ENCODE data around the gene GPN1.

DNA sequence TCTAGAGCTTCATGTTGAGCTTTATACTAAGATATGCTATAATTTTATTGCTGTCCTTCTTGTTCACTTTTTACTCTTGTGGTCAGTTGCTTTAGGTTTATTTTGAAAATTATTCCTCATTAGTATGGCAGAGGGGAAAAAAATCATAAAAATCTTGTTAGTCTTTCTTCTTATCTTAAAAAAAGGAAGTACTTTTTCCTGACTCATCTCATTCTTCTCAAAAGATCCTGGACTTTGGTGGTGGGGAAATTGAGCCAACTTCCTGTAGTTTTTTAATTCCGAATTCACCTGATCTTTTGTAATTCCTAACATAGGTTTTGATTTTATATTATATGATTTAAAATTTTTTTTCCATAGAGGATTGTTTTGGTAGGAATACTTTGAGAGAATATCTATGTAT lies 38.6 kb downstream of the GPN1 start:
- no peak for TF ChIP-seq EP300 (IDR thresholded peaks at IDR 0.05)
- TF ChIP-seq, protein P1, sequence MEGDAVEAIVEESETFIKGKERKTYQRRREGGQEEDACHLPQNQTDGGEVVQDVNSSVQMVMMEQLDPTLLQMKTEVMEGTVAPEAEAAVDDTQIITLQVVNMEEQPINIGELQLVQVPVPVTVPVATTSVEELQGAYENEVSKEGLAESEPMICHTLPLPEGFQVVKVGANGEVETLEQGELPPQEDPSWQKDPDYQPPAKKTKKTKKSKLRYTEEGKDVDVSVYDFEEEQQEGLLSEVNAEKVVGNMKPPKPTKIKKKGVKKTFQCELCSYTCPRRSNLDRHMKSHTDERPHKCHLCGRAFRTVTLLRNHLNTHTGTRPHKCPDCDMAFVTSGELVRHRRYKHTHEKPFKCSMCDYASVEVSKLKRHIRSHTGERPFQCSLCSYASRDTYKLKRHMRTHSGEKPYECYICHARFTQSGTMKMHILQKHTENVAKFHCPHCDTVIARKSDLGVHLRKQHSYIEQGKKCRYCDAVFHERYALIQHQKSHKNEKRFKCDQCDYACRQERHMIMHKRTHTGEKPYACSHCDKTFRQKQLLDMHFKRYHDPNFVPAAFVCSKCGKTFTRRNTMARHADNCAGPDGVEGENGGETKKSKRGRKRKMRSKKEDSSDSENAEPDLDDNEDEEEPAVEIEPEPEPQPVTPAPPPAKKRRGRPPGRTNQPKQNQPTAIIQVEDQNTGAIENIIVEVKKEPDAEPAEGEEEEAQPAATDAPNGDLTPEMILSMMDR (IDR thresholded peaks at IDR 0.05), result no peak
